Measurements from ENCODE around the gene BTG4.
A peak's percentile ranks its signal among the peaks of the same experiment; 100 is the strongest.

The BTG4 gene

GRCh38 chr11:111448414-111448813, 63.8 kb downstream of the BTG4 start:
- Mint-ChIP-seq H3K9me3 (no peaks in the 10 kb centered on the region), H3K27me3 (peaks cover 5% of the 10 kb centered on the region), H3K36me3 (ENCODE audit: low read depth) (no peaks in the 10 kb centered on the region), H3K27ac (no peak overlapping the region), H3K4me1 (ENCODE audit: low read depth) (peaks cover 15% of the 10 kb centered on the region), H3K4me3 (no peak overlapping the region)

GRCh38 chr11:111447931-111448330, 64.3 kb downstream of the BTG4 start:
- H3K9me3 Mint-ChIP-seq = no peaks in the 10 kb centered on the region
- peaks cover 5% of the 10 kb centered on the region for H3K27me3 Mint-ChIP-seq
- H3K4me1 Mint-ChIP-seq (ENCODE audit: low read depth) = peaks cover 15% of the 10 kb centered on the region
- no peaks in the 10 kb centered on the region for H3K36me3 Mint-ChIP-seq (ENCODE audit: low read depth)
- no peak overlapping the region for H3K4me3 Mint-ChIP-seq
- H3K27ac Mint-ChIP-seq = no peak overlapping the region

GRCh38 chr11:111447112-111447471, 65.1 kb downstream of the BTG4 start:
- H3K27me3 Mint-ChIP-seq = peaks cover 5% of the 10 kb centered on the region
- H3K9me3 Mint-ChIP-seq = no peaks in the 10 kb centered on the region
- no peak overlapping the region for H3K27ac Mint-ChIP-seq
- no peaks in the 10 kb centered on the region for H3K36me3 Mint-ChIP-seq (ENCODE audit: low read depth)
- no peak overlapping the region for H3K4me3 Mint-ChIP-seq
- H3K4me1 Mint-ChIP-seq (ENCODE audit: low read depth) = peaks cover 15% of the 10 kb centered on the region

GRCh38 chr11:111446404-111447111, 65.6 kb downstream of the BTG4 start:
- Mint-ChIP-seq H3K4me1 (ENCODE audit: low read depth) (peaks cover 20% of the 10 kb centered on the region), H3K4me3 (peak overlapping the region; percentile 25)

GRCh38 chr11:111445586-111445985, 66.6 kb downstream of the BTG4 start:
- Mint-ChIP-seq H3K4me3 (no peak overlapping the region), H3K36me3 (ENCODE audit: low read depth) (no peaks in the 10 kb centered on the region), H3K27ac (peak overlapping the region; percentile 67)

More at GRCh38 chr11:111446404-111447111, 65.6 kb downstream of the BTG4 start:
- no peaks in the 10 kb centered on the region for H3K36me3 Mint-ChIP-seq (ENCODE audit: low read depth)
- peak overlapping the region; percentile 67 for H3K27ac Mint-ChIP-seq
- H3K27me3 Mint-ChIP-seq = no peaks in the 10 kb centered on the region
- no peaks in the 10 kb centered on the region for H3K9me3 Mint-ChIP-seq

More at GRCh38 chr11:111445586-111445985, 66.6 kb downstream of the BTG4 start:
- peaks cover 26% of the 10 kb centered on the region for H3K4me1 Mint-ChIP-seq (ENCODE audit: low read depth)
- no peaks in the 10 kb centered on the region for H3K9me3 Mint-ChIP-seq
- H3K27me3 Mint-ChIP-seq = no peaks in the 10 kb centered on the region

Measured in stimulated activated naive CD8-positive, alpha-beta T cell treated with anti-CD3 and anti-CD28 coated beads, Interleukin-15, Interleukin-2, amounts not matched to agents 100 ng/mL and 50 ng/mL, for 24 hours (primary cell).